ENCODE measurements around the gene YRDC.

GRCh38 chr1:37845786-37846185 lies 37.8 kb upstream of the YRDC start:
- TF ChIP-seq CSDC2 (CRISPR knock-in tag; IDR thresholded peaks at IDR 0.05) = no peak
- no peak for TF ChIP-seq TCF4 (CRISPR knock-in tag; IDR thresholded peaks at IDR 0.05; ENCODE audit: borderline replicate concordance)
- no peak for TF ChIP-seq ZFP30 (CRISPR knock-in tag; IDR thresholded peaks at IDR 0.05)
- TF ChIP-seq OSR1 (CRISPR knock-in tag; IDR thresholded peaks at IDR 0.05) = no peak
- no peak for TF ChIP-seq PATZ1 (CRISPR knock-in tag; IDR thresholded peaks at IDR 0.05; ENCODE audit: borderline replicate concordance)
- TF ChIP-seq ZFP3 (CRISPR knock-in tag; IDR thresholded peaks at IDR 0.05) = no peak
- TF ChIP-seq RARB (CRISPR knock-in tag; IDR thresholded peaks at IDR 0.05) = no peak
